CD4-positive, alpha-beta T cell treated with Interferon gamma for 1 hour (primary cell): ENCODE results near the gene FALEC.
"Not testable (repeated sequence)": the region's sequence is repeated elsewhere in the genome, so short reads cannot be mapped to it uniquely, and the experiment has no call there.

Experiments used
- DNase-seq: peaks from one replicate; pipeline ENCODE4 v3.0.0-alpha.2; 2020

The FALEC gene

GRCh38 chr1:150576367-150576711 lies 60.8 kb downstream of the FALEC start:
- DNase-seq: no peak

GRCh38 chr1:150576794-150577556 lies 61.4 kb downstream of the FALEC start:
- DNase-seq: peak; percentile 5

DNA sequence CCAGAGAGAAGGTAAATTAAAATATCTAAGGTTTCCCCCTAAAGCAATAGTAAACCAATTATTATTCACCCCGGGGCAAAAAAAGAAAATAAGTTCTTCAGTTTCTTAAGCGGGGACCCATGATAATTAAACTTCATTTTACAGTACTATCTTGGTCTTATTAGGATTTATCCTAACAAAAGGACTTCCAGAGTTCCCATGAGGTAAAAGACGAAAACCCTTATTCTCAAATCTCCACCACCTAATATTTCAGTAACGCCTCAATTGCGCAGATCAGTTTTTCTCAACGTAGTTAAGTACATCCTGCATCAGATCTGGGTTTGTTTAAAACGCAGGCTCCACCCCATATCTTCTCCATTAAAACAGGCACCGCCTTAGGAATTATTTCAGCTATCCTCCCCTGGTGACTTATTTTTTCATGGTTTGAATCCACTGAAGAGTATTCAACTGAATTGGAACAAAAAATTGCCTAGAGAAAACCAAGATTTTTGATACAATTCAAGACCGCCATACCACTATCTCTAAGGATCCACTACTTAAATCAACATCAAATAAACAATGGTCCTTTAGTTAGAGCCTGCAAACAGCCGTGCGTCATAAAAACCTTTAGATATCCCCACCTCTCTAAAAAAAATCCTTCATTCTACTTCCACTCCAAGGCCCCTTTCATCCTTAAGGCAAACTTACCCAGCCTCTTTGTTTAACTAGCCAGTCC lies 62.2 kb downstream of the FALEC start:
- peak; percentile 4 for DNase-seq

DNA sequence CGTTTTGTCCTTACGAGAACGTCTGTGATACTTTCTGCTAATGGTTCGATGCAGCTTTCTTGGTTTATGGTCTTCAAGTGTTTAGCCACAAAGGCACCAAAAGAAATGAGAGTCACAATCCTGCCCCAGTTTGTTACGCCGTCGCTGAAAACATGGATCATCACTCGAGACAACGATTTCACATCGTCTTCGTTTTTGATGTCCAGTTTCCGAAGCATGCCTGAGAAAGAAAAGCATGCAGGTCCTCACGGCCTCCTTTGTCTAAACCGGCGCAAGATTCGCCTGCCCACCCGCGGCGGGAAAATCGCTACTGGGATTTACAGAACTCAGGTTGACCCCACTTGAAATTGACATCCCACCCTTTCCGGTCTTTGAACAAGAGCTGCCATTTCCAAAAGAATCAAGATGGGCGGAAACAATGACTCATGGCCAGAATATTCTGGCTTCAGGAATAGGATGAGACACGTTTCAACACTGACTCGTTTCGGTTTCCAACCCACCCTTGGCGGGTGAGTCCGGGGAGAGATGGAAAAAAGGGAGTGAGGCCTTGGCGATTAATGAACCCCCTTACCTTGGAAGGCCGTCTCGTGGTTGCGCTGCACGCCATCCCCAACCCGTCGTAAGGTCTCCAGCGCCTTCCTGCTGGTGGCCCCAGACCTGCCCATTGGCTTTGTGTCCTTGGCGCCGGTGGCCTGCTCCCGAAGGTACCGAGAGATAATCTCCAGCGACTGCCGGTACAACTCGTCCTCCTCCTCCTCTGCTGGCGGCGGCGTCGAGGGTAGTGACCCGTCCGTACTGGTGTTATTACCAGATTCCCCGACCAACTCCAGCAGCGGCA lies 62.9 kb downstream of the FALEC start:
- peak; percentile 36 for DNase-seq

GRCh38 chr1:150579110-150579944 lies 63.8 kb downstream of the FALEC start, which contains the start of gene MCL1:
TSS of gene MCL1 (minus strand) at chr1:150579610. CDS start at chr1:150579530, 80 bp downstream.
- DNase-seq: peak; percentile 95

DNA sequence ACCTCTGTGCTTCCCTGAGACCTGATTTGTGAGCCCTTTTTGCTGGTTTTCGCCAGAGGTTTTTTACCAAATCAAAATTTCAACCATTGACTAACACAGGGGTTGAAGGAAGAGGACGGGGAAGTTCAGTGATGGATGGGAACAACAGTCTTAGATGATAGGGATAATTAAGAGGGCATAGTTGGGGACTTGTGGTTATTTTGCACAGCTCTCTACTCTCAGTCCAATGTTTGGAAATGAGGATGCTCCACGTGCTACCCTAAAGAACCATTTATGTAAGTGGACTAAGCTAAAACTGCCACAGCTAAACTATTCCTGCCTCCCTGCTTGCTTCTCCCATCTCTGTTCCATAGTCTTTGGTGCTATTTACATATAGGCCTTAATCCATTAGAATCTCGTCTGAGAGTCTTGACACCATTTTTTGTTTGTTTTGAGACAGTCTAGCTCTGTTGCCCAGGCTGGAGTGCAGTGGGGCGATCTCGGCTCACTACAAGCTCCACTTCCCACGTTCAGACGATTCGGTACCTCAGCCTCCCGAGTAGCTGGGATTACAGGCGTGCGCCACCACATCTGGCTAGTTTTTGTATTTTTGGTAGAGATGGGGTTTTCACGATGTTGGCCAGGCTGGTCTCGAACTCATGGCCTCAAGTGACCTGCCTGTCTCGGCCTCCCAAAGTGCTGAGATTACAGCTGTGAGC lies 64.5 kb downstream of the FALEC start:
- peak; percentile 8 for DNase-seq

DNA sequence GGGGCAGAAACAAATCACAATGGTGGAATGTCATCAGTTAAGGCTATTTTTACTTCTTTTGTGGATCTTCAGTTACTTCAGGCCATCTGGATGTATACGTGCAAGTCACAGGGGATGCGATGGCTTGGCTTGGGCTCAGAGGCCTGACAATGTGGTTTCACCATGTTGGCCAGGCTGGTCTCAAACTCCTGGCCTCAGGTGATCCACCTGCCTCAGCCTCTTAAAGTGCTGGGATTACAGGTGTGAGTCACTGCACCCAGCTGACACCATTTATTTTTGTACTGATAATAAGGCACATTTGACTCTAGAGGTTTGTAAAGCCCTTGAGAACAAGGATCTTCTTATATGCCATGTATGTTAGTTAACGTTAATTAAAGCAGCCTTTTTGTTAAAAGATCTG lies 65.4 kb downstream of the FALEC start:
- not testable (repeated sequence) for DNase-seq

- DNase-seq: not testable (repeated sequence)
Observed at GRCh38 chr1:150581437-150581836, 65.9 kb downstream of the FALEC start.

GRCh38 chr1:150581962-150582361 lies 66.4 kb downstream of the FALEC start:
- not testable (repeated sequence) for DNase-seq

DNA sequence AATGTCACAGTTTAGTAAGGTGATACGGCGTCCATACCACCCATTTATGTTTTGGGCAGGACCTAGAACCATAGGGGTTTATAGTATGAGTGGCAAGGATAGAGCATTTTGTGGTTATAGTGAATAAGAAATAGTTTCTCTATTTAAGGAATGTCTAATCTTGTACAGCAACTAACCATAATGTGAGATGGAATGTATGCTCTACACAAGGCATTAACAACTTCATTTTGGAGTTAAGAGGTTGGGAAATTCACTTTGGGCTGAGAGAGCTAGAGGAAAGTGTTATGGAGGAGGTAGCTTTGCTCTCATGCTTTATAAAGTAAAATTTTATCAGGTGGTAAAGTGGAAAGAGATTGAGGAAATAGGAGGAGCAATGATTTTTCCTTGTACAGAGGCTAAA lies 66.8 kb downstream of the FALEC start:
- no peak for DNase-seq
